GM12878 (cell line): ENCODE data around the gene SMTNL2. TPM values are rescaled to one million over a fixed set of nuclear protein-coding genes. Genes with fewer than 3 reads are reported as not detected.

Experiments
- ATAC-seq: fragments of 200-7000 bp; cut with Tn5 transposase; 3 replicates; pipeline ENCODE4 v1.9.1; 2020; ENCODE audit warnings: mild to moderate bottlenecking, moderate library complexity
- BruUV-seq: library from RNA; stranded (reverse); fragments of 400-500 nt; replicated peaks from 2 replicates; lab custom pipeline; 2021; lab: Mats Ljungman, UMichigan
- CTCF ChIA-PET: fragments of 300-600 bp; sonication (Branson Sonifier 250); formaldehyde crosslinking; extraction: SDS; loops from one replicate; lab custom pipeline; 2021; ENCODE audit warnings: inconsistent platforms; lab: Yijun Ruan, JAX
- POLR2A ChIA-PET: fragments of 350-600 bp; formaldehyde crosslinking; extraction: SDS; loops from one replicate; lab custom pipeline; 2021; ENCODE audit warnings: inconsistent platforms; lab: Charles Lee
- RAD21 ChIA-PET: fragments of 300-600 bp; sonication (Branson Sonifier 250); formaldehyde crosslinking; loops from one replicate; lab custom pipeline; 2023; ENCODE audit warnings: antibody characterized with exemption; ENCODE audit not compliant: unreplicated experiment; lab: Charles Lee
- SMC1A ChIA-PET: fragments of 300-600 bp; sonication (Branson Sonifier 250); formaldehyde crosslinking; loops from one replicate; lab custom pipeline; 2023; ENCODE audit not compliant: unreplicated experiment, uncharacterized antibody; lab: Charles Lee
- DNase-seq: peaks from one replicate; pipeline ENCODE4 v3.0.0-alpha.2; 2011; ENCODE audit warnings: low read depth, low spot score
- FAIRE-seq: peaks from 3 replicates; lab custom pipeline; 2011; peaks lifted over from hg19 to GRCh38; lab: Jason Lieb, UNC
- H2AFZ ChIP-seq: 2 replicates; pipeline ENCODE4 v1.6.0; 2011; ENCODE audit warnings: low read depth, low read length, control low read depth; ENCODE audit not compliant: control insufficient read depth
- H3K27ac ChIP-seq: 2 replicates; pipeline ENCODE4 v1.5.1; 2011; ENCODE audit warnings: control low read depth; ENCODE audit not compliant: control insufficient read depth, insufficient read depth
- H3K27me3 ChIP-seq, 2 experiments: replicated peaks in 1 of 2; 2 replicates each; pipeline versions ENCODE4 v1.6.0 to v1.6.1; 2011; ENCODE audit warnings: low read length in 1 of 2; ENCODE audit not compliant: control insufficient read depth in 2 of 2, insufficient read depth in 2 of 2
- H3K36me3 ChIP-seq, 2 experiments: 2 replicates each; pipeline ENCODE4 v1.5.1; 2011; ENCODE audit warnings: low read length in 1 of 2; ENCODE audit not compliant: control insufficient read depth in 2 of 2, insufficient read depth in 2 of 2
- H3K4me1 ChIP-seq: 2 replicates; pipeline ENCODE4 v1.6.1; 2011; ENCODE audit warnings: mild to moderate bottlenecking, low read length, moderate library complexity, mixed read lengths; ENCODE audit not compliant: control insufficient read depth, insufficient read depth
- H3K4me2 ChIP-seq: 2 replicates; pipeline ENCODE4 v1.6.0; 2011; ENCODE audit warnings: control low read depth; ENCODE audit not compliant: control insufficient read depth, insufficient read depth
- H3K4me3 ChIP-seq: fragments of 200-600 bp; sonication (generic); 2 replicates; pipeline ENCODE4 v1.5.1; 2016
- H3K79me2 ChIP-seq: 2 replicates; pipeline ENCODE4 v1.6.0; 2011; ENCODE audit warnings: low read length; ENCODE audit not compliant: control insufficient read depth, insufficient read depth
- H3K9ac ChIP-seq: 2 replicates; pipeline ENCODE4 v1.8.0; 2011; ENCODE audit warnings: low read length, control low read depth, mixed read lengths; ENCODE audit not compliant: control insufficient read depth, insufficient read depth
- H3K9me3 ChIP-seq: replicated peaks from 3 replicates; pipeline ENCODE4 v1.5.1; 2011; ENCODE audit warnings: mild to moderate bottlenecking, low read length; ENCODE audit not compliant: control insufficient read depth, insufficient read depth
- H4K20me1 ChIP-seq: 2 replicates; pipeline ENCODE4 v1.6.0; 2011; ENCODE audit not compliant: control insufficient read depth, insufficient read depth
- HDGF ChIP-seq: fragments of 450-650 bp; IDR thresholded peaks from 2 replicates; pipeline ENCODE4 v1.6.1; 2016; ENCODE audit warnings: antibody characterized with exemption
- MEF2B ChIP-seq: fragments of 450-650 bp; IDR thresholded peaks from 2 replicates; pipeline ENCODE4 v1.6.1; 2018; ENCODE audit warnings: mild to moderate bottlenecking, moderate library complexity; ENCODE audit not compliant: partially characterized antibody, poor library complexity, severe bottlenecking
- MLLT1 ChIP-seq: fragments of 450-650 bp; IDR thresholded peaks from 2 replicates; pipeline ENCODE4 v1.6.1; 2016; ENCODE audit warnings: mild to moderate bottlenecking
- NR2C1 ChIP-seq: fragments of 450-650 bp; IDR thresholded peaks from 2 replicates; pipeline ENCODE4 v1.6.1; 2017; ENCODE audit warnings: antibody characterized with exemption, mild to moderate bottlenecking, moderate library complexity
- WGBS: methylation state at CpG from one replicate; pipeline ENCODE4 v1.1.6; 2016; ENCODE audit warnings: low lambda C conversion rate; ENCODE audit not compliant: insufficient replicate concordance, insufficient coverage; ENCODE audit errors: missing lambda C conversion rate; 5-methylcytosine and 5-hydroxymethylcytosine counted together
- in situ Hi-C: fragments of 300-500 bp; cut with MboI; formaldehyde crosslinking; loops from 9 replicates; pipeline ENCODE4 v1.14.3; 2018; ENCODE audit warnings: mixed read lengths
- intact Hi-C: fragments of 100-400 bp; cut with micrococcal nuclease; formaldehyde crosslinking; loops from one replicate; pipeline ENCODE4 v1.14.2; 2022; ENCODE audit not compliant: unreplicated experiment
- polyA plus RNA-seq, 11 experiments: library from polyadenylated mRNA; depleted of rRNA in 4 of 11; unstranded in 6 of 11; stranded (reverse) in 5 of 11; fragments of >200 nt; fragmentation: Nextera tagmentation in 4 of 11; fragmentation: Illumina TruSeq in 1 of 11; extraction: Ambion mirVana in 4 of 11; extraction: Trizol in 1 of 11; gene quantifications; 1 replicate in 1 of 11; 2 replicates in 10 of 11; pipeline versions ENCODE4 v1.2.1 to v1.2.3, GENCODE V29; 2011 to 2016; ENCODE audit warnings: inconsistent platforms in 2 of 11, missing spikeins in 2 of 11, low read depth in 1 of 11
- total RNA-seq, 4 experiments: library from RNA; depleted of rRNA in 3 of 4; stranded (reverse); fragments of >200 nt in 3 of 4; fragmentation: Illumina TruSeq in 1 of 4; extraction: Trizol in 1 of 4; gene quantifications; 2 replicates each; pipeline versions ENCODE4 v1.2.1 to v1.2.3, GENCODE V29; 2013 to 2021
- TF ChIP-seq, protein P1 (sequence below): fragments of 450-650 bp; IDR thresholded peaks from 2 replicates; pipeline ENCODE4 v1.6.1; 2014; ENCODE audit warnings: mild to moderate bottlenecking
- TF ChIP-seq, protein P2 (sequence below): fragments of 450-650 bp; IDR thresholded peaks from 2 replicates; pipeline ENCODE4 v1.6.1; 2017; ENCODE audit warnings: mild to moderate bottlenecking, low read depth, inconsistent platforms; ENCODE audit not compliant: poor library complexity, severe bottlenecking

SMTNL2 gene
- total and polyA plus RNA-seq, 10 of the 15 experiments (the other 5 are each of a cell fraction or from before 2014, with no cell fraction given), result not detected

GRCh38 chr17:4555873-4556759 is 28.2 kb upstream of the SMTNL2 start:
- Histone ChIP-seq H3K4me3 (peak overlapping the region; percentile 82), H3K27me3 (no peaks in the 10 kb centered on the region), H3K79me2 (peaks cover 27% of the 10 kb centered on the region), H3K27ac (peak overlapping the region; percentile 87), H3K9ac (peak overlapping the region; percentile 90), H2AFZ (peak overlapping the region; percentile 92), H3K4me2 (peak overlapping the region; percentile 90), H3K4me1 (peaks cover 28% of the 10 kb centered on the region), H3K36me3 (peaks cover 8 to 20% of the 10 kb centered on the region in 2 experiments), H4K20me1 (no peaks in the 10 kb centered on the region), H3K9me3 (no peaks in the 10 kb centered on the region)
- intact Hi-C loops, result no loop called here
- TSS peak; percentile 99 for BruUV-seq
- no peak for DNase-seq
- FAIRE-seq, result no peak
- RAD21 ChIA-PET, result interaction anchor here (1.0 to 1.5 kb wide), 2 partner anchors 11 to 384 kb away, joined by 4 read pairs; partner anchors contain the start of genes RNF167 and SLC25A11
- CTCF ChIA-PET, result interaction anchor here (0.6 to 5.8 kb wide), 4 partner anchors 11 to 182 kb away, joined by 3 to 60 read pairs (median 6); no protein-coding TSS in a partner anchor
- POLR2A ChIA-PET, result interaction anchor here (0.9 kb wide), 1 partner anchor 9 kb away, joined by 4 read pairs; no protein-coding TSS in a partner anchor
- TF ChIP-seq MEF2B (no peak), HDGF (0 out of 2 replicates have a peak, but pooled peaks have one; percentile 60), MLLT1 (0 out of 2 replicates have a peak, but pooled peaks have one; percentile 20), NR2C1 (no peak)
- TF ChIP-seq, protein P1, sequence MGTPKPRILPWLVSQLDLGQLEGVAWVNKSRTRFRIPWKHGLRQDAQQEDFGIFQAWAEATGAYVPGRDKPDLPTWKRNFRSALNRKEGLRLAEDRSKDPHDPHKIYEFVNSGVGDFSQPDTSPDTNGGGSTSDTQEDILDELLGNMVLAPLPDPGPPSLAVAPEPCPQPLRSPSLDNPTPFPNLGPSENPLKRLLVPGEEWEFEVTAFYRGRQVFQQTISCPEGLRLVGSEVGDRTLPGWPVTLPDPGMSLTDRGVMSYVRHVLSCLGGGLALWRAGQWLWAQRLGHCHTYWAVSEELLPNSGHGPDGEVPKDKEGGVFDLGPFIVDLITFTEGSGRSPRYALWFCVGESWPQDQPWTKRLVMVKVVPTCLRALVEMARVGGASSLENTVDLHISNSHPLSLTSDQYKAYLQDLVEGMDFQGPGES, result no peak
- TF ChIP-seq, protein P2, sequence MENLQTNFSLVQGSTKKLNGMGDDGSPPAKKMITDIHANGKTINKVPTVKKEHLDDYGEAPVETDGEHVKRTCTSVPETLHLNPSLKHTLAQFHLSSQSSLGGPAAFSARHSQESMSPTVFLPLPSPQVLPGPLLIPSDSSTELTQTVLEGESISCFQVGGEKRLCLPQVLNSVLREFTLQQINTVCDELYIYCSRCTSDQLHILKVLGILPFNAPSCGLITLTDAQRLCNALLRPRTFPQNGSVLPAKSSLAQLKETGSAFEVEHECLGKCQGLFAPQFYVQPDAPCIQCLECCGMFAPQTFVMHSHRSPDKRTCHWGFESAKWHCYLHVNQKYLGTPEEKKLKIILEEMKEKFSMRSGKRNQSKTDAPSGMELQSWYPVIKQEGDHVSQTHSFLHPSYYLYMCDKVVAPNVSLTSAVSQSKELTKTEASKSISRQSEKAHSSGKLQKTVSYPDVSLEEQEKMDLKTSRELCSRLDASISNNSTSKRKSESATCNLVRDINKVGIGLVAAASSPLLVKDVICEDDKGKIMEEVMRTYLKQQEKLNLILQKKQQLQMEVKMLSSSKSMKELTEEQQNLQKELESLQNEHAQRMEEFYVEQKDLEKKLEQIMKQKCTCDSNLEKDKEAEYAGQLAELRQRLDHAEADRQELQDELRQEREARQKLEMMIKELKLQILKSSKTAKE, result no peak
- SMC1A ChIA-PET, result no interaction called here
- ATAC-seq, result no peak
- WGBS, result 58% methylated on average over 16 of the region's 17 CpGs
- in situ Hi-C loops, result no loop called here
